Measurements from ENCODE around the gene ANXA7.
"Not testable (repeated sequence)": the region's sequence is repeated elsewhere in the genome, so short reads cannot be mapped to it uniquely, and the experiment has no call there.

ANXA7 gene

DNA sequence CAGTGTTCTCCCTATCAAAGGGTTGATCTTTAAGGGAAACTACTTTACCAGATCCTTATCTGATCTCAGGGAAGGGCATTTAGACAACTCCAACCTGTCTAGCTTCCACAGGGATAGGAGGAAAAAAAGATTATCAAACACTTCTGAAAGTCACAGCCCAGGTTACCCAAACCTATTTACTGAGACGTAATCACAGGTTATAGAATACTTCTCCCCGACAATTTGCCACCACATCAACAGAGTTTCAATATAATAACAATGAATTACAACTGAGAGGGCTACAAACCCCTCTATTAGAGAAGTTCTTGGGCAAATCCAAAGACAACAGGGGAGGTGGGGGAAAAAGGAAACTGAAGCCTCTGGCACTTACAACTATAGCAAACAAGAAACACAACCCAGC is 81.5 kb downstream of the ANXA7 start:
- no peak for DNase-seq

- DNase-seq = not testable (repeated sequence)
Measured at GRCh38 chr10:73328523-73328922, 85.3 kb downstream of the ANXA7 start.

GRCh38 chr10:73325290-73325689 is 88.6 kb downstream of the ANXA7 start:
- DNase-seq = not testable (repeated sequence)

Measured in GDM1 (cell line).